ENCODE data around the gene AGA. TPM values are rescaled to one million over a fixed set of nuclear protein-coding genes. Genes with fewer than 3 reads are reported as not detected.

AGA gene
- total and polyA plus RNA-seq, 10 of the 15 experiments (the other 5 are each of a cell fraction or from before 2014, with no cell fraction given) = 17.1 to 37.6 (median 24.5) TPM

DNA sequence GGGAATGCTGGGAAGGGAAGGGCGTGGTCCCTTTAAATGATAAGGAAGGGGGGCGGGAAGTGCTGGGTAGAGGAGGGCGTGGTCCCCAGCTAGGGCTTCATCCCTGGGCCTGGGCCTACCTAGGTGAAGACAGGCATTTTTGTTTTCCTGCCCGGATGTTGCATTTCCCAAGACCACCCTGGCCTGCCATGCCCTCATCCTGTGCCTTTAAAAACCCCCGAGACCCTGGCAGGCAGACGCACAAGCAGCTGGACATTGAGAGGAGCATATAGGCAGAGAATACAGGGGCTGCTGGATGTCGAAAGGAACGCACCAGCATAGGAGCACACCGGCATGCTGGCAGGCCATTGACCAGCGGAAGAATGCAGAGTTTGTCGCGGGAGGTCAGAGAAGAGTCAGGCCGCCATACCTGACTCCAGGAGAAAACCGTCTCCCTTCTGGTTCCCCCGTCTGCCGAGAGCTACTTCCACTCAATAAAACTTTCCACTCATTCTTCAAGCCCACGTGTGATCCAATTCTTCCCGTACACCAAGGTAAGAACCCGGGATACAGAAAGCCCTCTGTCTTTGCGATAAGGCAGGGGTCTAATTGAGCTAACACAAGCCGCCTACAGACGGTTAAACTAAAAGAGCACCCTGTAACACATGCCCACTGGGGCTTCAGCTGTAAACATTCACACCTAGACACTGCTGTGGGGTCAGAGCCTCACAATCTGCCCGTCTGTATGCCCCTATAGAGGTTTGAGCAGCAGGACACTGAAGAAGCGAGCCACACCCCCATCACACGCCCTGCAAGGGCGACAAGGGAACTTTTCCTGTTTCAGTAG is 2.9 kb upstream of the AGA start:
- ChIA-PET SMC1A (ENCODE audit: uncharacterized antibody, unreplicated experiment) (no interaction called here), POLR2A (interaction anchor here (1.7 kb wide), 1 partner anchor 15 kb away, joined by 4 read pairs; no protein-coding TSS in a partner anchor), RAD21 (ENCODE audit: unreplicated experiment) (no interaction called here), CTCF (interaction anchor here (0.7 kb wide), 1 partner anchor 135 kb away, joined by 3 read pairs; no protein-coding TSS in a partner anchor)
- no peak overlapping the region for H2AFZ ChIP-seq (ENCODE audit: control insufficient read depth, low read depth, low read length)
- no peaks in the 10 kb centered on the region for H3K36me3 ChIP-seq (ENCODE audit: control insufficient read depth in 2 of 2, insufficient read depth in 2 of 2, low read length in 1 of 2)
- intact Hi-C loops (cut with micrococcal nuclease; ENCODE audit: unreplicated experiment) = loop anchor here (5.0 kb wide), 1 partner anchor 133 kb away; no protein-coding TSS in a partner anchor
- 94% methylated on average over 26 of the region's 26 CpGs for WGBS (ENCODE audit: insufficient coverage, insufficient replicate concordance, low lambda C conversion rate, missing lambda C conversion rate)
- H3K4me2 ChIP-seq (ENCODE audit: control insufficient read depth, insufficient read depth) = no peak overlapping the region
- BruUV-seq (replicated peaks) = no TSS peak
- in situ Hi-C loops (cut with MboI) = loop anchor here (5.0 kb wide), 1 partner anchor 138 kb away; the partner anchor contains the start of gene NEIL3
- no peak for TF ChIP-seq CHD4 (IDR thresholded peaks at IDR 0.05)
- no peak for TF ChIP-seq RCOR1 (conservative IDR thresholded peaks at IDR 0.05; ENCODE audit: low read depth, low read length)
- TF ChIP-seq POLR2A (IDR thresholded peaks at IDR 0.05; ENCODE audit: low read depth, low read length) = no peak
- TF ChIP-seq ATF7 (IDR thresholded peaks at IDR 0.05; ENCODE audit: low read depth) = no peak
- TF ChIP-seq JUNB (IDR thresholded peaks at IDR 0.05) = no peak
- TF ChIP-seq SUZ12 (IDR thresholded peaks at IDR 0.05; ENCODE audit: unreplicated experiment) = no peak
- no peak for TF ChIP-seq GATAD2B (conservative IDR thresholded peaks at IDR 0.05; ENCODE audit: low read depth)
- TF ChIP-seq BHLHE40 (IDR thresholded peaks at IDR 0.05; ENCODE audit: borderline replicate concordance in 1 of 2, low read depth in 2 of 2, low read length in 1 of 2) = no peak
- TF ChIP-seq CBFB (IDR thresholded peaks at IDR 0.05; ENCODE audit: low read depth) = no peak
- TF ChIP-seq STAT3 (IDR thresholded peaks at IDR 0.05; ENCODE audit: low read depth, low read length) = no peak
- TF ChIP-seq MYC (IDR thresholded peaks at IDR 0.05; ENCODE audit: insufficient read depth, insufficient read length, insufficient replicate concordance, low read length, severe bottlenecking) = no peak
- no peak for TF ChIP-seq RUNX3 (IDR thresholded peaks at IDR 0.05; ENCODE audit: low read length)
- TF ChIP-seq BRCA1 (IDR thresholded peaks at IDR 0.05; ENCODE audit: low read depth, low read length) = no peak
- TF ChIP-seq SMAD5 (IDR thresholded peaks at IDR 0.05; ENCODE audit: low read depth) = no peak
- no peak for TF ChIP-seq ZNF24 (IDR thresholded peaks at IDR 0.05)
- no peak for TF ChIP-seq ZBTB11 (CRISPR knock-in tag; IDR thresholded peaks at IDR 0.05)
- DNase-seq (ENCODE audit: low read depth, low spot score) (no peak), FAIRE-seq (no peak), ATAC-seq (no peak)
- no peaks in the 10 kb centered on the region for H4K20me1 ChIP-seq (ENCODE audit: control insufficient read depth, insufficient read depth)
- no peak overlapping the region for H3K4me3 ChIP-seq
- no peak overlapping the region for H3K27ac ChIP-seq (ENCODE audit: control insufficient read depth, insufficient read depth)
- H3K4me1 ChIP-seq (ENCODE audit: control insufficient read depth, insufficient read depth, low read length) = no peaks in the 10 kb centered on the region
- H3K79me2 ChIP-seq (ENCODE audit: control insufficient read depth, insufficient read depth, low read length) = peaks cover 2% of the 10 kb centered on the region; the same call in 1 of the 2 replicates
- no peak overlapping the region for H3K9ac ChIP-seq (ENCODE audit: control insufficient read depth, insufficient read depth, low read length)
- no peaks in the 10 kb centered on the region for H3K27me3 ChIP-seq (replicated peaks in 1 of 2; ENCODE audit: control insufficient read depth in 2 of 2, insufficient read depth in 2 of 2, low read length in 1 of 2)
- no peaks in the 10 kb centered on the region; the same call in 2 of the 3 replicates for H3K9me3 ChIP-seq (replicated peaks; ENCODE audit: control insufficient read depth, insufficient read depth, low read length)
